HG02970 (cell line): ENCODE results near the gene UBE2F.
"Not testable (repeated sequence)": the region's sequence is repeated elsewhere in the genome, so short reads cannot be mapped to it uniquely, and the experiment has no call there.

Experiments
- ATAC-seq: cut with Tn5 transposase; IDR thresholded peaks from one replicate; pipeline ENCODE4 v1.9.1; 2021; ENCODE audit warnings: mild to moderate bottlenecking, moderate library complexity, moderate number of reproducible peaks; ENCODE audit not compliant: unreplicated experiment, low FRiP score

UBE2F gene

DNA sequence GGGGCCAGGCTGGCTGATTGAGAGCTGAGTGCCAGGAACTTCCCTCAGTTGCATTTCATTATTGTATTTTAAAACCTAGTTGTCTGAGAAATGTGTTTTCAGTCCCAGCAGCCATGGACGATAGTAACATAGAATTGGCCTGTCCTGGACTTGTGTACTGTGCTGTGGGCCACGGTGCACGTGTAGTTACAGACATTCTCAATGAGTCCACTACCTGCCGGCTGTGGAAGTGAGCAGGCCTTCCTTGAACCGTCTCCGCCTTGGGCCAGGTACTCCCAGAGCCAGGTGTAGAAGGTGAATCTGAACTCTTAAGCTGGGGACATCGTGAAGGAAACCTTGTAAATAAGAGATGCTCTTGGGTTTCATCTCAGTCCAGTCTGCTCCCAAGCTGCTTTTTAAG, 47.0 kb downstream of the UBE2F start:
- no peak for ATAC-seq

DNA sequence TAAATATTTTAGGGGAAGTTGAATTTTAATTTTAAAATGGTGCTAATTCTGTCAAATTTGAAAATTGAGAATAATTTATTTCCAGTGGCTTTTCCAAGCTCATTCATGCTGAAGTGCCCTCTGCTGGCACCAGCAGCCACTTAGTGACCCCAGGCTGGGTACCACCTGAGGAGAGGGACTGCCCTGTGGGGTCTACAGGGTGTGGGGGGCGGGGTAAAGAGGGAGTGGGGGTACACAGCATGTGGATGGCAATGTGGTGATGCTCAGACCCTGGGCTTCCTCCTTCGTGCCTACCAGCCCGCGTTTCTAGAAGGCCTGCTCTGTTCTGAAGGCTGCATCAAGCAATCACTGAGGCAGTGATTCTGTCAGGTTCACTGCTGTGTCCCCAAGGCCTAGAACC, 48.9 kb downstream of the UBE2F start:
- ATAC-seq: no peak

DNA sequence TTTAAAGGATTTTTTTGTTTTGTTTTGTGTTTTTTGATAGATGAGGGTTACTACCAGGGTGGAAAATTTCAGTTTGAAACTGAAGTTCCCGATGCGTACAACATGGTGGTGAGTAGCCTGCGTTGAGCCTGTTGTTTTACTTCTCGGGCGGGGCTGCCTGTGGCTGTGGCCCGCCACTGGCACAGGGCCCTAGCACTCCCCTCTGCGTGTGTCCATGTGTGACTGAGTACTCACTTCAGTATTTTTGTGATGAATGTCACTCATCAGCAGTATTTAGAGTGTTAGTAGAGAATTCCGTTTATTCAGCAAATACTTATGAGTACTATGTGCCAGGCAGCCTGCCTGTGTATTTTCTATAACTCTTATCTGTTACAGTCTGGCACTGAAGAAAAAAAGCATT, 49.7 kb downstream of the UBE2F start:
- no peak for ATAC-seq

DNA sequence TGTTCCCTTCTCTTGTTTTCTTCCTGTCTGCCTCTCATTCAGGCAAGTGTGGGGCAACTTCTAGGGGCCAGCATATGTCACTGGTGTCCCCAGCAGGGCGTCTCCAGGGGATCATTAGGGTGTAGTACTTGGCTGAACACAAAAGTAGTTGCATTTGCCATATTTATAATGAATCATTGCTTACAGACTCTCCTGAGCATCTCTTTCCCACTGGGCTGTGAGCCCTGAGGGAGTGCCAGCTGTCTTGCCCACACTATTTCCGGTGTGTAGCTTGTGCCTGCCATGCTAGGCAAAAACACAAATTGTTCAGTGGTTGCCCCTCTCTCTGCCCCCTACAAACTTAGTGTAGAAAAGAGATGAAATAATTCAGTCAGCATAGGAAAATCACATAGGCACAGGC, 53.1 kb downstream of the UBE2F start:
- ATAC-seq: no peak

DNA sequence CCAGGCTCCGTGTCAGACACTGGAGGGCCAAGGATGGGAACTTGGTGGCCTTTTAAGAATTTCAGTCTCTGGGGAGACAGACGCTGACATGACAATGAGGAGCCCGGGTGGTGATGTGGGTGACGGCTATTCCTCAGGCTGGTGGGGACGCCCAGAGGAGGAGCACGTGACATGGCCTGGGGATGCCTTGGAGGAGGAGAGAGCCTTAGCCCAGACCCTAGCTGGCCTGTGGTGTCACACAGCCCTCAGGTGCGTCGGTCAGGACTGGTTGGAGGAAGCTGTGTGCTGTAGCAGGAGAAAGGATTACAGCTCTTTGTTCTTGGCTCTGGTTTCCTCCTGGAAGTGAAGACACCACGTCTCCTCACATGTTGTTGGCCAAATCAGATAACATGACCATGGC, 54.0 kb downstream of the UBE2F start:
- no peak for ATAC-seq

DNA sequence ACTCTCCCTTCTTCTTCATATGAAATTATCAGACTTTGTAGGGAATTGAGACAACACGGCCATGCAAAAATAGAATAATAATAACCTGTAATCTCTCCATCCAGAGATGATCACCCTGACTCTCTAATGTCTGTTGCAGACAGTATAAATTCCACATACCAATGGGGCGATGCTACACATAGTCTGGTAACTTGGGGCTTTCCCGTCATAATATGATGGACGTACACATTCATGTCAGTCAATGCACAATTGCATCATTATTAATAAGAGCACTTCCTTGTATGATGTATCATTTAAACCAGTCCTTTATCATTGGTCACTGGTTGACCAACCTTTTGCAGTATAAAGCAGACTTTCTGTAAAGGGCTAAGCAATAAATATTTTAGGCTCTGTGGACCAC, 54.5 kb downstream of the UBE2F start:
- ATAC-seq: no peak

DNA sequence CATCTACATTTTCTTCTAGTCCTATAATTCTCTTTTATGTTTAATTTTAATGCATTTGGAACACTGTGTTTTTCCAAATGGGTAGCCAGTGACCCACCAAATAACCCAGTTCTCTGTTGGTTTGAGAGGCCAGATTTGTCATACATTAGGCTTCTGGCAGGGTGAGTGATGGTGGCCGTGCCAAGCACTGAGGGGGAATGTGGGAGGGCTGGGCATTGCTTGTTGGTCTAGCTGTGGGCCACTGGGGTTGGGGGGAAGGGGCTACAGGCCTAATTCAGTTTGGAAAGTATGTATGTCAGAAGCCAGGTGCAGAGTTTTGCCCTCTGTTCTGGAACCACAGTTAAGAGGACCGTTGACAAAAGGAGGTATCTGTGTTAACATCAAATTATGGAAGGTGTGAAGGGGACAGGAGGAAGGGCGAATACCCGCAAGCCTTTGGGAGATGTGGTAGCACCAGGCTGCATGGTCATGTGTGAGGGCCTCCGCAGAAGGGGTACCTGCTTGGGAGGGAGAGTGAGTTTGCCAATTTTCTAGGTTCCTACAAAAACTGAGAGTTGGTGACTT, 55.9 kb downstream of the UBE2F start:
- ATAC-seq: no peak

DNA sequence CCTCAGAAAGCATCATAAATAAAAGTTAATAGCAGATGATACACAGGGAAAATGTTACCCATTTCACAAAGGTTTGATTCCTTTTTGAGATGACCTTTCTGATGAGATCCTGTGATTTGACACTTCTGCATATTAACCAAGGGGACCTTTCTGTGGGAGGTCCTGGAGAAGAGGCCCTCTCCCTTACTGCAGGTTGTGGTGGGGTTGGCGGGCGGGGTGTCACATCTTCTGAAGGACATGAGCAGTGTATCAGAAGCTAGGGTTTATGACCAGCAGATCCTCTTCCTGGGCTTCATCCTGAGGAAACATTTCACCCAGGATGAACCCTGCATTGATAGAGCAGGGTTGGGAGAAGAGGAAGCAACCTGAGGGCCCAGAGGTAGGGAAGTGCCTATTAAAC, 56.8 kb downstream of the UBE2F start:
- no peak for ATAC-seq

DNA sequence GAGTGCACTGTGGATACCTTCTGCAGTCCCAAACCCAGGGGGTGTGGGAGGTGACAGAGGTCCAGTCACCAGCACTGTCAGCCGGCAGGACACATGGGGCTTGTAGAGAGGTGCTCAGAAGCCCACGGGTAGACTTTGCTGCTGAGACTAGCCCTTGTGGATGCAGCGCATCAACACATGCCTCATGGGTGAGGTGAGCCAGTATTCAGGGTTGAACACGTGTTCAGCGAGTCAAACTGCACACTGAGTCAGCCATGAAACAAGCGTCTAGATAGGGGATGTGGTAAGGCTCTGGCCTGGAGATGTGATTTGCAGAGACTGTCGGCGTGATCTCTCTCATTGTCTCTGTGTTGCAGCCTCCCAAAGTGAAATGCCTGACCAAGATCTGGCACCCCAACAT, 58.2 kb downstream of the UBE2F start:
- no peak for ATAC-seq

DNA sequence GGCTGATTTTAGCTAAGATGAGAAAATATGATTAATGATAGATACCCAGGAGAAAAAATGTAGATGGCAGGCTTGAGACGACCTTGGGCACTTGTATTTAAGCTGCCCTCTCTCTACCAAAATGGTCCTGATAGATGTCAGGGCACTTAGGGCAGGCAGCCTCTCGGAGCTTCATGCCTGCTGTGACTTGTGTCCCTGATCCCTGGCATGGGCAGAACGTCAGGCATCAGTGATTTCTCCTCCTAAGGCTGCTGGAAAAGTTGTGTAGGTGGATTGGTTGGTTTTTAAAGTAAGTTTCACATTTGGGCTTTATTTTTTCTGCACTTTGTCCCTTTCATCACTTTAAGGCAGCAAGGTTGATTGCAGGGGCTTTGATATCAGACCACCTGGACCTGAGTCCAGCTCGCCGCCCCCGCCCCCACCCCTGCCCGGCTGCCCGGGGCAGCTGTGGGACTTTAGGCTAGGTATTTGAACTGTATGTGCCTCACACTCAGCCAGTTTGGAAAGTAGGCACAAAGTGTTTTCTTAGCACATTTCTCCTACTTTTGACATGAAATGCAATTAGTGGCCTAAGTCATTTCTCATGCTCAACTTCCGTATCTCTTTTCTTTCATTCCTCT, 59.0 kb downstream of the UBE2F start:
- ATAC-seq: no peak

DNA sequence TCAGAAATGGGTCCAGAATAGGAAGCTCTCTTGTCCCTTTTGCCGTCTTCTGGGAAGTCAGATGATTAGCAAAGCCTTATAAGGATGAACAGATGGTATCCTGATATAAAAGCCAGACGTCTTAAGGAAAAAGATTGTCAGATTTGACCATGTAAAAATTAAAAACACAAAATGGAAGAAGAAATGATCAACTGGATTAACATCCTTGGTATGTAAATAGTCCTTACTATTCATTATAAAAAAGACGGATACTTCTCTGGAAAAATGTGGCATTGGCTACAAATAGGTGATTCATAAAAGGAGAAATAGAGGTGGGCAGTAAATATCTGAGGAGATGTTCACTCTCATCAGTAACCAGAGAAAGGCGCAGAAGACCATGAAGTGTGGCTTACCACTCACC, 60.2 kb downstream of the UBE2F start:
- ATAC-seq: no peak

DNA sequence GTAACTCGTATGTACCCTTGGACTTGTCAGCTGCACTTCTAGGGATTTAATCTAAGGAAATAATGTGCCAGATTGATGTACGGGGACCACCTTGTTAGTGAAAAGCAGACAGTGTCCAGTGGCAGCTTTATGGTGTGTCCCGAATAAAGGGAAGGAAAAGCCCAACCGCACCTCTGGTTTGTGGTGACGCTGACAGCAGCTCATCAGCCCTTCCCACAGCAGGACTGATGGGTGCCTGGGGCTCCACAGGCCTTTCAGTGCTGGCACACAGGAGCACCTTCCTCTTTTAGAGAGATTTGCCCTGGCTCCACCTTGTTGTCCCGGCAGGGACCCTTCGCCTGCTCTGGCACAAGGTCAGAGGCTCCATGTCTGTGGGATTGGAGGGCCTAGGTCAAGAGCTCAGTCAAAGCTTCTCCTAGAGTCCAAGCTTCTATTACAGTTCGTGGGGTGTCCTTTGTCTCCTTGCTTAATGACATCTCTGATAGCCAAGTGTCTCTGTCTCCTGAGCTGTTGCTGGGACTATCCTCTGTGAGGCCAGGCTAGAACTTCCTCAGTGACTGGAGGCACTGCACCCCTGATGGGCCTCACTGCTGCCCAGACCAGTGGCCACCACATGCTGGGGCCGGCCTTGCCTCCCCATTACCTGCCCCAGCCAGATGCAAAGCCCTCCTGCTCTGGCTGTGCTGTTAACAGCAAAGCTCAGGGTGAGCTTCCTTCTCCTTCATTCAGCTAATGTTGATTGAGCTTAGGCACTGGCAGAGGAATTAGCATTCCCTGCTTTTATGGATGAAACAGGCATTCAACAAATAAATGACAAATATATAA, 61.0 kb downstream of the UBE2F start:
- ATAC-seq: no peak

DNA sequence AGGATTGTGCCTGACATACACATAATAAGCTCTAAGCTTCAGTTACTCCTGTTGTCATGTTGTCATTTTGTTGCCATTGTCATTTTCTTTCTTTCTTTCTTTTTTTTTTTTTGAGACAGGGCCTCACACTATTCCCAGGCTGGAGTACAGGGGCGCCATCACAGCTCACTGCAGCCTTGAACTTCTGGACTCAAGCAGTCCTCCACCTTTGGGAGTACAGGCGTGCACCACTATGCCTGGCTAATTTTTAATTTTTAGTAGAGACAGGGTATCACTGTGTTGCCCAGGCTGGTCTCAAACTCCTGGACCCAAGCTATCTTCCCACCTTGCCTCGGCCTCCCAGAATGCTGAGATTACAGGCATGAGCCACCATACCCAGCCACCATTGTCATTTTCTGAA, 63.0 kb downstream of the UBE2F start:
- ATAC-seq: no peak

DNA sequence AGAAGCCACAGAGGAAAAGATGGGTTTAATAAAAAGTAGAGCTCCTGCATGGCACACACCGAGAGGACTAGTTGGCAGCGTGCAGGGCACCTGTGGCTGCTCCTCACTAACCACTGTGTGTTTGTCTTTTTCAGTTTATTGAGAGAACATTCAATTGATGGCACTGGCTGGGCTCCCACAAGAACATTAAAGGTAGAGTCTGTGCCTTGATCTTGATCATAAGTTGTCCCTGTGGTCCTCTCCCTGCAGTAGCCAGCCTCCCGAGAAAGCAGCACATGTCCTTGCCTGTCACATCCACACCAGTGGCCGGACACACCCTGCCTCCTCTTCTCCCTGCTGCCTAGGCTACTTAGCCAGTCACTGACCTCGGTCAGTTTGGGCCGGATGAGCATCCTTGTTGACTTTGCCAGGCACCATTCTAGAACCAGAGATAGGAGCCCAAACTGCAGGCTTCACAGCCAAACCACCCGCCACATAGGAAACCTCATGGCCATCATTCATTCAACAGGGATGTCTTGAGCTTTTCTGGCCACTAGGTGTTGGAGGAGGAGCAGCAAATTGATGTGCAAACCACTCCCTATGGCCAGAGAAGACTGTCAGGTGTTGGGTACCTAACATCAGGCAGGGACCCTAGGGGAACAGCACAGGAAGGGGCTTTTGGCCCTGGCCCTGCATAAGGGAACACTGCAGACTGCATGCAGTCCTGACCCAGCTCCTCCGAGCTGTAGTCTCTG, 63.8 kb downstream of the UBE2F start:
- ATAC-seq: no peak

DNA sequence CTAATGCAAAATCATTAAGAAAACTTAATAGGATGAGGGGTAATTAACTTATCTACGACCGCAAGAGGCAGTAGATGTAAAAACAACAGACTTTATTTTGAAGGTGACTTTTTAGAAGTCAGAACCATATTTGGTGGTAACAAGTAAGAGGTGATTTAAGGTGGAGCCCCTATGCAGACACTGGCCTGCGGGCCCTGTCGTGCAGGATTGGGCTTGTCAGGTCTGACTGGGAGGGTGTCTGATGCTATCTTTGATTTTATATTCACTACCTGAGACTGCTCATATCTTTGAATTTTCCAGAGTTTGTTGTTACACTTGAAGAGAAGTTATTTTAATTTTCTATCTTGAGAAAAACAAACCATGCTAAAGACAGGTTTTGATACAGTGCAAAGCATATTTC, 64.9 kb downstream of the UBE2F start:
- ATAC-seq: no peak

DNA sequence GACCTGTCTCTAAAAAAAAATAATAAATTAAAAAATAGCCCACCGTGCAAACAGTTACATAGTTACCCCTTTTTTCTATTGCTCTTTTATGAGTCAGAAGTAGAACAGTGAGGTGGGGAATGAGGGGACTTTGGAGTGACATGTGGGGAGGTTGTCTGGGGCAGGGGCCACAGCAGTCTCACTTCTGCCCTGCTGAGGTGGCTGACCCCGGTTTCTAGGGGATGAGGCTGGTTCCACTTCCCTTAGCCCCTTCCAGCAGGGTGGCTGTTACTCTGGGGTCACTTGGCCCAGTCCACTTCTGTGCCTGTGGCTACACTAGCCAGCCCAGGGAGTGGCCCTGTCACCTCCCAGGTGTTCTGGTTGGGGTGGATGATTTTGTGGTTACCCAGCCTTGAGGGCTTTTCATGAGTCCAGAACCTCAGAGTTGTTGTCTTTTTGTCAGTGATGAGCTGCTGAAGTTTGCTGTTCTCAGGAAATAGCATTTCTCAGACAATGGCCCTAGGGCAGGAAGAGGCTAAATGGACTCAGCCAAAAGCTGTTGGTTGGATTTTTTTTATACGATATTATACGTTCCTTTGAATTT, 66.0 kb downstream of the UBE2F start:
- ATAC-seq: no peak

DNA sequence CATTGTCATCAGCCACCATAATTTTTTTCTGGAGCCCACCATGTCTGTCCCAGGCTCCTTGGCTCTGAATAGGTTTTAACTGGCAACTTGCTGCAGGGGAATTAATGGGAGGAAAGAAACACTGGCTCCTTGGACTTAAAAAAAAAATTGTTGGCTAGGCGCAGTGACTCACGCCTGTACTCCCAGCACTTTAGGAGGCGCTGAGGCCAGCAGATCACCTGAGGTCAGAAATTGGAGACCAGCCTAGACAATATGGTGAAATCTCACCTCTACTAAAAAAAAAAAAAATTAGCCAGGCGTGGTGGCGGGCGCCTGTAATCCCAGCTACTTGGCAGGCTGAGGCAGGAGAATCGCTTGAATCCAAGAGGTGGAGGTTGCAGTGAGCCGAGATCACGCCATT, 67.2 kb downstream of the UBE2F start:
- ATAC-seq: not testable (repeated sequence)

DNA sequence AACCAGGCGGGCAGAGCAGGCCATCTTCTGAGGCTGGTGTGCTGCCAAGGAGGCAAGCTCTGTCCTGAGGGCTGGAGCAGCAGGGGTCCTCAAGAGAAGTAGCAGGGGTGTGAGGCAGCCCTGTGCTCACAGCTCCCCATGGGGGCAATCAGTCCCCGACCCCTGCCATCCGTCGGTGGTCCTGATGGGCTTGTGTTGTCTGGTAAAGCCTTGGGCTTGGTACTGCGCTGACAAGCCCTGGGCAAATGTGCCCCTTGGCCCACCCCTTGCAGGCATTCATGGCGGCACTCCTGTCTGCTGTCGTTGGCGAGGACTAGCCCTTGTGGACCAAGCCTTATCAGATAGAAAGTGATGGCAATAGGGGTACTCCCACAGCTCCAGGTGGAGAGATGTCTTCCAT, 71.4 kb downstream of the UBE2F start:
- ATAC-seq: no peak

DNA sequence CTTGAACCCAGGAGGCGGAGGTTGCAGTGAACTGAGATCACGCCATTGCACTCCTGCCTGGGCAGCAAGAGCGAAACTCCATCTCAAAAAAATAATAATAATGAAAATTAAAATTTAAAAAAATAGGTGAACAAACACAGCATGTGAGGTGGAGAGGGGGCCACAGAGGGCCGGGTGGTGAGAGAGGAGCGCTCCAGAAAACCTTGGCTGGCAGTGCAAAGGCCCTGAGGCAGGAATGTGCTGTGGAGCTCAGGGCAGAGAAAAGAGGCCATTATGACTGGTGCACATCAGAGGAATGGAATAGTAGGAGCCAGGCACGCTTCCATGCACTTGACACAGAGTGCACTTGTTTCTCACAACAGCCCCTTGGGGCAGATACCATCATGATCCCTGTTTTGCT, 72.3 kb downstream of the UBE2F start:
- ATAC-seq: no peak

DNA sequence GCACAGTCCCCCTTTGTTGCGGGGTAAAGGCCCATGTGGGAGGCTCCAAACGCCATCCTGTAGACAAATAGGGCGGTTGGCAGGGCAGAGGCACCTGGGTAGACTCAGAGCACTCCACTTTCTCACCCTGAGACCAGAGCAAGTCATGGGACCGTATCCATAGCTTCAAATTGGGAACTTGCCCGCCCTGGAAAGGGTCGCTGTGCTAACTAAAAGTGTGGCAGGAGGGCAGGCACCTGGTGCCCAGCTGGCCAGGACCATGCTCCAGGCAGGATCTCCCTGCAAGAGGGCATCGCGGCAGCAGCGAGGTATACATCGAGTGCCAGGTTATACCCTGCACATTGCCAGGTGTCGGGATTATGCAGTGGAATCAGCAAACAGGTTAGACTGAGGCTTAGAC, 73.2 kb downstream of the UBE2F start:
- ATAC-seq: no peak

DNA sequence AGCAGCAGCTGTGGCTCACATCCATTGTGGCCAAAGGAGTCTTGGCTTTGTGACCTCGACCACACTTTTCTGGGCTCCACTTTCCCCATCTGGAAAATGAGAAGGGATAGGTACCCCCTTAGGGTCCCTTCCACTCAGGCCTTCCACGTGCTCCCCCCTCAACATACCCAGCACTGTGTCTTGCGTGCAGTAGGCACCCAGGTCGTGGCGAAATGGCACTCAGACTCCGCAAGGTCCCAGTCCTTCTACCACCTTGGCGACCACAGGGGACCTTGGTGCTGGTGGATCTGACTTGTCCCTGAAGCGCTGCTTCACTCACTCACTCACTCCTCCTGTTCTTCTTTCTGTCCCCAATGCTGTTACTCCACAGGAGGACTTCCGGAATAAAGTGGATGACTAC, 74.1 kb downstream of the UBE2F start:
- no peak for ATAC-seq
